ENCODE results near the gene ASTN2.

DNA sequence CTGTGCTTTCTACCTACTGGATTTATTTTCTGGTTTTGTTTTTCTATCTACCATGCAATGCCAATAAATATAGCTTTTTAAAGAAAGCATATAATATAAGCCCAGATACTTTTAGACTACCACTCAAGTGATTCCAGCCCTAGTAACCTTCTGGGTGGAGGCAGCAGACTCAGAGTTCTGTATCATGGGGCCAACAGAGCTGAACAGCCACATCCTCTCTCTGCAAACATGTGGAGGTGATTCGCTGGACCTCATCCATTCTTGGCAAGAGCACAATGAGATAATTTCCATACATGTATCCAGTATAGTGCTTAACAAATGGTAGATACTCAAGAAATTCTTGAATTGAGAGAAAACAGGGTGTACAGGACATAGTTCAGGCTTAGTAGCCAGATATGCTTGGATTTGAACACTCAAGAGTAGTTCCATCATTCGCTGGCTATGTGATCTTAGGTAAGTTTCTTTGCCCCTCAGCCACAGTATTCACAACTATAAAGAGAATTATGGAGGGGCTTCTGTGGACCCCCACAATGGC, 124.5 kb downstream of the ASTN2 start:
- TF ChIP-seq, protein P1, sequence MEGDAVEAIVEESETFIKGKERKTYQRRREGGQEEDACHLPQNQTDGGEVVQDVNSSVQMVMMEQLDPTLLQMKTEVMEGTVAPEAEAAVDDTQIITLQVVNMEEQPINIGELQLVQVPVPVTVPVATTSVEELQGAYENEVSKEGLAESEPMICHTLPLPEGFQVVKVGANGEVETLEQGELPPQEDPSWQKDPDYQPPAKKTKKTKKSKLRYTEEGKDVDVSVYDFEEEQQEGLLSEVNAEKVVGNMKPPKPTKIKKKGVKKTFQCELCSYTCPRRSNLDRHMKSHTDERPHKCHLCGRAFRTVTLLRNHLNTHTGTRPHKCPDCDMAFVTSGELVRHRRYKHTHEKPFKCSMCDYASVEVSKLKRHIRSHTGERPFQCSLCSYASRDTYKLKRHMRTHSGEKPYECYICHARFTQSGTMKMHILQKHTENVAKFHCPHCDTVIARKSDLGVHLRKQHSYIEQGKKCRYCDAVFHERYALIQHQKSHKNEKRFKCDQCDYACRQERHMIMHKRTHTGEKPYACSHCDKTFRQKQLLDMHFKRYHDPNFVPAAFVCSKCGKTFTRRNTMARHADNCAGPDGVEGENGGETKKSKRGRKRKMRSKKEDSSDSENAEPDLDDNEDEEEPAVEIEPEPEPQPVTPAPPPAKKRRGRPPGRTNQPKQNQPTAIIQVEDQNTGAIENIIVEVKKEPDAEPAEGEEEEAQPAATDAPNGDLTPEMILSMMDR (IDR thresholded peaks at IDR 0.05; ENCODE audit: low read depth, low read length) = no peak
- TF ChIP-seq, protein P2, sequence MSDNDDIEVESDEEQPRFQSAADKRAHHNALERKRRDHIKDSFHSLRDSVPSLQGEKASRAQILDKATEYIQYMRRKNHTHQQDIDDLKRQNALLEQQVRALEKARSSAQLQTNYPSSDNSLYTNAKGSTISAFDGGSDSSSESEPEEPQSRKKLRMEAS (IDR thresholded peaks at IDR 0.05; ENCODE audit: low read depth, low read length) = no peak
